ENCODE measurements around the gene POLR2F. TPM values are rescaled to one million over a fixed set of nuclear protein-coding genes. Genes with fewer than 3 reads are reported as not detected.

The POLR2F gene
- total RNA-seq, 2 donors from 2014 or later = 98.0 to 105 TPM

GRCh38 chr22:37985050-37985585, 31.6 kb downstream of the POLR2F start:
- Mint-ChIP-seq H3K27ac (peak overlapping the region; percentile 61), H3K9me3 (no peaks in the 10 kb centered on the region), H3K4me3 (peak overlapping the region; percentile 70), H3K4me1 (peaks cover 35% of the 10 kb centered on the region), H3K27me3 (ENCODE audit: insufficient read depth) (peaks cover 6% of the 10 kb centered on the region), H3K36me3 (ENCODE audit: low read depth) (peaks cover 9% of the 10 kb centered on the region)
- peak; percentile 51 for DNase-seq
- Histone ChIP-seq H3K27me3 (ENCODE audit: control insufficient read depth, insufficient read depth, low read length, poor library complexity, severe bottlenecking) (no peaks in the 10 kb centered on the region), H3K9me3 (ENCODE audit: control insufficient read depth, low read length) (no peaks in the 10 kb centered on the region), H3K4me1 (ENCODE audit: control insufficient read depth, insufficient read depth, low read length) (peaks cover 8% of the 10 kb centered on the region), H3K36me3 (ENCODE audit: control insufficient read depth, insufficient read depth, low read length) (no peaks in the 10 kb centered on the region), H3K27ac (ENCODE audit: low read depth, low read length) (no peak overlapping the region), H3K4me3 (ENCODE audit: low read length) (peak overlapping the region; percentile 73), H3K9ac (ENCODE audit: extremely low read depth, low read length, poor library complexity, severe bottlenecking) (no peak overlapping the region)
- 86 to 96% methylated on average over 3 to 9 of the region's 9 CpGs for WGBS, 2 experiments (ENCODE audit: insufficient coverage in 1 of 2, insufficient read length in 1 of 2)
- no peak for TF ChIP-seq CTCF (conservative IDR thresholded peaks at IDR 0.05)

DNA sequence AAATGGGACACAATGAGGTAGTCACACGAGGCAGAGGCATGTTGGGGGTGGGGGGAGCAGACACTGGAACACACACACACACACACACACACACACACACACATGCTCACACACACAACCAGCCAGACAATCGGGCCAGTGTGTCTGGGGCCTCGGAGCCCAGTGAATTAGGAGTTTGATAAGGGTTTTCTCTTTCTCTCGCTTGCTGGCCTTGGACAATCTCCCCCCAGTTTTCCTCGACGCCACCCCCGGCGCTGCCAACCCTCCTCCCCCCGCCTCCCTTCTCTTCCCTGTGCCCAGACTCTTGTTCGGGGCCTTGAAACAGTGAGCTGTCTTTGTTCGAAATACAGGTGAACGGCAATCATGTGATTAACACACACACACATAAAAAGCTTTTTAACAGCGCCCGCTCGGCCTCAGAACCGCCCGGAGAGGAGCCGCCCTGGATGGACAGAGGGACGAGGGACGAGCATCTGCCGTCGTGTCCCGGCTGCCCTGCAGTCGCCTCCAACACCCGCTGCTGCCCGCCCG, 32.3 kb downstream of the POLR2F start:
- peaks cover 9% of the 10 kb centered on the region for H3K36me3 Mint-ChIP-seq (ENCODE audit: low read depth)
- TF ChIP-seq CTCF (conservative IDR thresholded peaks at IDR 0.05) = no peak
- Histone ChIP-seq H3K27me3 (ENCODE audit: control insufficient read depth, insufficient read depth, low read length, poor library complexity, severe bottlenecking) (no peaks in the 10 kb centered on the region), H3K9ac (ENCODE audit: extremely low read depth, low read length, poor library complexity, severe bottlenecking) (no peak overlapping the region), H3K9me3 (ENCODE audit: control insufficient read depth, low read length) (no peaks in the 10 kb centered on the region), H3K27ac (ENCODE audit: low read depth, low read length) (no peak overlapping the region), H3K36me3 (ENCODE audit: control insufficient read depth, insufficient read depth, low read length) (no peaks in the 10 kb centered on the region), H3K4me3 (ENCODE audit: low read length) (no peak overlapping the region), H3K4me1 (ENCODE audit: control insufficient read depth, insufficient read depth, low read length) (peaks cover 6% of the 10 kb centered on the region)
- H3K4me3 Mint-ChIP-seq = peak overlapping the region; percentile 70
- DNase-seq = no peak
- H3K27me3 Mint-ChIP-seq (ENCODE audit: insufficient read depth) = peaks cover 6% of the 10 kb centered on the region
- WGBS, 2 experiments (ENCODE audit: insufficient coverage in 1 of 2, insufficient read length in 1 of 2) = 95 to 98% methylated on average over 14 to 25 of the region's 27 CpGs
- peaks cover 28% of the 10 kb centered on the region for H3K4me1 Mint-ChIP-seq
- no peak overlapping the region for H3K27ac Mint-ChIP-seq
- no peaks in the 10 kb centered on the region for H3K9me3 Mint-ChIP-seq

DNA sequence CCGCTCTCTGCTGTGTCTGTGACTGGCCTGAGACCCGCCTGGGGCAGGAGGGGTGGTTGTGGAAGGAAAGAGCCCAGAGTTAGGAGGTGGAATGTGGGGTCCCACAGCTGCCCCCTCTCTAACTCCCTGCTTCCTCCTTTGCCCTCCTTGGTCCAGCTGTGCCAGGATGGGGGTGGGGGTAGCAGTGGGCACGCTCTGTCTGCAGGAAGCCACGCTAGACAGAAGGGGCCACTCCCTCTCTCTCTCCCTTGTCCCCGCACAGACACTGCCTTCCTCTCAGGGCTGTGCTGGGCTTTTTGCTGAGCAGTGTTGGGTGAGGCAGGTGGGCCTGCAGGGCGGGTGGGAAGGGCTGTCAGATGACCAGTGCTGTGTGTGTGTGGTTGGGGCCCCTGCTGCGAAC, 32.9 kb downstream of the POLR2F start:
- H3K36me3 ChIP-seq (ENCODE audit: control insufficient read depth, insufficient read depth, low read length) = no peaks in the 10 kb centered on the region
- H3K4me3 Mint-ChIP-seq = no peak overlapping the region
- no peak overlapping the region for H3K27ac Mint-ChIP-seq

More for the DNA sequence above, 32.9 kb downstream of the POLR2F start:
- peak; percentile 49 for DNase-seq
- no peak overlapping the region for H3K27ac ChIP-seq (ENCODE audit: low read depth, low read length)
- no peak overlapping the region for H3K4me3 ChIP-seq (ENCODE audit: low read length)
- H3K4me1 ChIP-seq (ENCODE audit: control insufficient read depth, insufficient read depth, low read length) = peaks cover 6% of the 10 kb centered on the region
- peaks cover 26% of the 10 kb centered on the region for H3K4me1 Mint-ChIP-seq
- H3K9ac ChIP-seq (ENCODE audit: extremely low read depth, low read length, poor library complexity, severe bottlenecking) = no peak overlapping the region
- no peak for TF ChIP-seq CTCF (conservative IDR thresholded peaks at IDR 0.05)
- H3K36me3 Mint-ChIP-seq (ENCODE audit: low read depth) = peaks cover 8% of the 10 kb centered on the region
- WGBS, 2 experiments (ENCODE audit: insufficient coverage in 1 of 2, insufficient read length in 1 of 2) = 84% methylated on average over 4 of the region's 7 CpGs; no CpG with 5 or more reads in 1 of the 2 experiments
- H3K27me3 ChIP-seq (ENCODE audit: control insufficient read depth, insufficient read depth, low read length, poor library complexity, severe bottlenecking) = no peaks in the 10 kb centered on the region
- no peaks in the 10 kb centered on the region for H3K9me3 Mint-ChIP-seq
- H3K9me3 ChIP-seq (ENCODE audit: control insufficient read depth, low read length) = no peaks in the 10 kb centered on the region
- H3K27me3 Mint-ChIP-seq (ENCODE audit: insufficient read depth) = peaks cover 6% of the 10 kb centered on the region
